Muscle layer of duodenum (tissue), 2 donors: Measurements from ENCODE around the gene SLC66A3.
"Not testable (repeated sequence)": the region's sequence is repeated elsewhere in the genome, so short reads cannot be mapped to it uniquely, and the experiment has no call there.

Source experiments
- H3K27ac ChIP-seq: one replicate; pipeline ENCODE4 v1.7.0; 2013; ENCODE audit warnings: mild to moderate bottlenecking, low read length
- H3K27me3 ChIP-seq: one replicate; pipeline ENCODE4 v1.7.0; 2013; ENCODE audit warnings: low read depth, mild to moderate bottlenecking, control low read depth, low read length
- H3K36me3 ChIP-seq, 2 donors: one replicate each; pipeline ENCODE4 v1.7.0; 2013; ENCODE audit warnings: low read length in 2 of 2, control low read depth in 1 of 2, mild to moderate bottlenecking in 1 of 2; ENCODE audit not compliant: insufficient read depth in 2 of 2, control insufficient read depth in 1 of 2
- H3K4me1 ChIP-seq, 2 donors: one replicate each; pipeline ENCODE4 v1.7.0; 2013; ENCODE audit warnings: low read length in 2 of 2, mild to moderate bottlenecking in 2 of 2, control low read depth in 1 of 2, moderate library complexity in 1 of 2; ENCODE audit not compliant: insufficient read depth in 2 of 2, control insufficient read depth in 1 of 2
- H3K4me3 ChIP-seq, 2 donors: one replicate each; pipeline ENCODE4 v1.7.0; 2013; ENCODE audit warnings: low read length in 2 of 2, low read depth in 1 of 2, mild to moderate bottlenecking in 1 of 2
- H3K9me3 ChIP-seq, 2 donors: one replicate each; pipeline ENCODE4 v1.7.0; 2013; ENCODE audit warnings: low read length in 2 of 2, control low read depth in 1 of 2, mild to moderate bottlenecking in 1 of 2; ENCODE audit not compliant: control insufficient read depth in 1 of 2
- donor health status: healthy.

SLC66A3 gene

DNA sequence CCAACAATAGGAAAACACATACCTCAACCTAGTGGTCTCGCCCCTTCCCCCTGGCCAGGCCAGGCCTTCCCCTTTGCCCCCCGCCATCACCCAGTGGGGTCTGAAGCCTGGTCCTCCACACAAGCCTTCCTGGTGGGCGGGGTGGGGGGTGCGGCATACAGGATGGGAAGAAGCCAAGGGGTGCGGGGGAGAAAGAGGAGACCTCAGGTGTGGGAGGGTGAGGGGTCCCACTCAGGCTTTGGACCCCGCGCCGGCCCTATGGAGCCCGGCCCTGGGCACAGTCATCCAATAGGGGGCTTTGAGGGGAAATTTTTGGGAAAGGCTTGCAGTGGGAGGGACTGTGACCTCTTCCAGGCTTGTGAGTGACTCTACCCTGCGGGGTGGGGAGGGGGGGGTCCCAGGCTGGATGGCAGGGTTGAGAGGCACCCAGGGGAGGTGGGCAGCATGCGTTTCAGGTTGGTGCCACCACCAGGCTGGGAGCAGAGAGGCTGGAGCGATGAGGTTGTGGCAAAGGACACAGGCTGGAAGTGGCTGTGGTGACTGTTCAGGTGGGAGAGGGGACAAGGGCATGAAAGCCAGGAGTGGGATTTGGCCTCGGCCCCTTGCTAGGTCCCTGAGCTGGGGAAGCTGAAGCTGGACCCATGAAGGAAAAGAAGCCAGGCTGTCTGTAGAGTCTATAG is 1.3 kb downstream of the SLC66A3 start:
- H3K4me3 ChIP-seq = peak overlapping the region; percentile 70 to 91
- H3K4me1 ChIP-seq = peaks cover 0 to 12% of the 10 kb centered on the region in 2 donors

DNA sequence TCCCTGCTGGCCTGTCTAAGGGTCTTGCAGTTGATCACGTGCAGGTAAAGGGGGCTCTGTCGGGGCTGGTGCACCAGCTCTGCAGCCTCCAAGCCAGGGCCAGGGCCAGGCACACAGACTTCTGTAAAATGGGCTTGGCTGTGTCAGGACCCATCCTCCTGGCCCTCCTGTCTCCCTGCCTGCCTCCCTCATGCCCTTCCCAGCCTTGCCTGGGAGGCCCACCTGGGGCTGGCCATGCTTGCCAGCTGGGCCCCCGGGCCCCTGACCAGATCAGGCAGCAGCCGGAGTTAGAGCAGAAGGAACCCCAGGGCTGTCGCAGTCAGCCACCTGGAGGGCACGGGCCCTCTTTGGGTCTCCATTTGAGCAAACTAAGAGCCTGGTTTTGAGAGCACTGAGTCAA is 2.0 kb downstream of the SLC66A3 start:
- H3K9me3 ChIP-seq = no peaks in the 10 kb centered on the region
- H3K36me3 ChIP-seq = no peaks in the 10 kb centered on the region
- no peak overlapping the region for H3K27ac ChIP-seq
- H3K4me3 ChIP-seq = no peak overlapping the region
- H3K27me3 ChIP-seq = no peaks in the 10 kb centered on the region
- peaks cover 0 to 12% of the 10 kb centered on the region in 2 donors for H3K4me1 ChIP-seq

More for the DNA sequence above, 1.3 kb downstream of the SLC66A3 start:
- Histone ChIP-seq H3K9me3 (no peaks in the 10 kb centered on the region), H3K27me3 (no peaks in the 10 kb centered on the region), H3K36me3 (no peaks in the 10 kb centered on the region), H3K27ac (no peak overlapping the region)

DNA sequence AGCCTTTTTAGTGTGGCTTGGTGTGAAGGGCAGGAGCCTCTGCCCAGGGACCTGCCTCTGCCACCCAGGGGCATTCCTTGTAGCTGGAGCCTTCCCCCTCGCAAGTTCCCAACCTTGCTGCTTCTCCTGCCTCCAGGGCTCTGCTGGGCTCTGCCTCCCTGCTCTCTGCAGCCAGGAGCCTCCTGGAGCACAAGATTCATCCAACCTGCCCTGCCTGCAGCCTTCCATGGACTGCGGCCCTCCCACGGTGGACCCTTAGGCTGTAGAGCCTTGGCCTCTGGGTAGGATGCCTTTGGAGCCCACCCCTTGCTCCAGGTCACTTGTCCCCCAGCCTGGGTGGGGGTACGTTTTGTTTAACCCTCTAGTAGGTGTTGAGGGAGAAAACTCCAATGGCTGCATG is 2.5 kb downstream of the SLC66A3 start:
- no peaks in the 10 kb centered on the region for H3K27me3 ChIP-seq
- no peaks in the 10 kb centered on the region for H3K36me3 ChIP-seq
- H3K27ac ChIP-seq = no peak overlapping the region
- H3K4me1 ChIP-seq = peaks cover 0 to 12% of the 10 kb centered on the region in 2 donors
- no peaks in the 10 kb centered on the region for H3K9me3 ChIP-seq
- H3K4me3 ChIP-seq = no peak overlapping the region

DNA sequence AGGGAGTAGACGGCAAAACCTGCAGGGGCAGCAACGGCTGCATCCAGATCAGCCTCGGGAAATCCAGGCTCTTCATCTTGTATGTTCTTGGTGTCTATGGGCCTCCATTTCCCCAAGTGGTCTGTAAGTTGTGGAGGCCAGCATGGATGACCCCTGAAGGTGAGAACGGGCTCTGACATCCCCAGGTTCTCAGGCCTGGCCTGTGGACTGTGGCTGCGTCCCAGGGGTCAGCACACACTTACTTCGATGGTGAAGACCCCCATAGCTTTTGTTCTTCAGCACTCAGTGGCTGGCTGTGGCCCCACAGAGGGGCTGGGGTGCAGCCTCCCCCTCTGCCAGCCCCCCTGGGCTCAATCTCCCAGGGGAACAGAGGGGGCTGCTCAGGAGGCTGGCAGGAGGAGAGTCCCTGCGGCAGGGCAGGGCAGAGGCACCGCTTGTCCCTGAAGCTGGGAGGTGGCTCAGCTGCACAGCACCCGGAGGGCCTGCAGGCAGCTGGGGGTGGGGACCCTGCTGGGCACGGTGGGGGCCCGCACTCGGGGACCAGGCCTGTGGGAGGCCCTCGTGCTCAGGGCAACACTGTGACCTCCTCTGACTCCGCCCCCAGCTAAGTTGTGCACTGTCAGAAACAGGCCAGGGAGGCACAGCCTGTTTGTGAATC is 3.8 kb downstream of the SLC66A3 start:
- Histone ChIP-seq H3K4me3 (no peak overlapping the region), H3K36me3 (peaks cover 0 to 7% of the 10 kb centered on the region in 2 donors), H3K4me1 (peaks cover 0 to 12% of the 10 kb centered on the region in 2 donors), H3K27me3 (no peaks in the 10 kb centered on the region), H3K27ac (no peak overlapping the region), H3K9me3 (no peaks in the 10 kb centered on the region)

DNA sequence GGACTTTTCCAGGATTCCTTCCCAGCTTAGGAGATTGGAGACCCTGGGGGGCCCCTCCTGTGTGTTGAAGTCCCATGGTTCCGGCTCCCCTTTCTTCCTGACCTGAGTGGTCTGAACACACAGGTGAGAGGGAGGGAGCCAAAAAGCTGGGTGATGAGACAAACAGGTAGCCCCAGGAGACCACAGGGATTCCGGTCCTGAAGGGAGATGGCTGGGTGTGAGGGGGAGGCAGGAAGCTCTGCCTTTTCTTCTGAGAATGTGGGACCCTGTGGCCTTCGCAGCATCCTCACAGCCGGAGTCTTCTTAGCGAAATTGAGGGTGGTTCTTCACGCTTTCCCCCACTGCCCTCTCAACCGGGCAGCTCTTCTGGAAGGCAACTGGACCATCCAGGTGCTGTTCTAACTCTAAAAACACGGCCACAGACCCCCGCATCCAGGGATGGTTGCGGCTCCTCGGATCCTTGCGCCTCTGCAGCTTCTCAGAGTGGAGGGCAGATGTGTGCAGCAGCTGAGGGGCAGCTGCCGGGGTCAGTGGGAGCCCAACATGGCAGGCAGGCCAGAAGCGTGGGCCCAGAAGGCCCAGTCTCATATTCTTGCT is 4.4 kb downstream of the SLC66A3 start:
- Histone ChIP-seq H3K4me1 (peaks cover 0 to 12% of the 10 kb centered on the region in 2 donors), H3K27ac (no peak overlapping the region), H3K9me3 (no peaks in the 10 kb centered on the region), H3K27me3 (no peaks in the 10 kb centered on the region), H3K36me3 (peaks cover 0 to 7% of the 10 kb centered on the region in 2 donors), H3K4me3 (no peak overlapping the region)

DNA sequence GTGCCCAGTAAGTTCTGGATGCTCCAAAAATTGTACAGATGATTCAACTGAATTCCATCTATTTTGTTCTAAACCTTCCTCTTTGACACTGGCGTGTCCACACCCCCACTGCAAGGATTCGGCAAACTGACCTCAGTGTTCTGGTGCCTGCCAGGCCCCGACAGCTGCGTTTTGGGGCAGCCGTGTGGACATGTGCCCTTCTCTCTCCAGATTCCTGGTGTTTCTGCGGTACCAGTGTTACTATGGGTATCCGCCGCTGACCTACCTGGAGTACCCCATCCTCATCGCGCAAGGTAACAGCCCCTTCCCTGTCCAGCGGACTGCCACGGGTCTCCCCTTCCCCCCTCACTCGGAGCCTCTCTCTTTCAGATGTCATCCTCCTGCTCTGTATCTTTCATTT is 5.0 kb downstream of the SLC66A3 start:
- Histone ChIP-seq H3K27me3 (no peaks in the 10 kb centered on the region), H3K4me3 (no peak overlapping the region), H3K36me3 (peaks cover 0 to 7% of the 10 kb centered on the region in 2 donors), H3K9me3 (no peaks in the 10 kb centered on the region), H3K4me1 (peaks cover 0 to 12% of the 10 kb centered on the region in 2 donors), H3K27ac (no peak overlapping the region)

DNA sequence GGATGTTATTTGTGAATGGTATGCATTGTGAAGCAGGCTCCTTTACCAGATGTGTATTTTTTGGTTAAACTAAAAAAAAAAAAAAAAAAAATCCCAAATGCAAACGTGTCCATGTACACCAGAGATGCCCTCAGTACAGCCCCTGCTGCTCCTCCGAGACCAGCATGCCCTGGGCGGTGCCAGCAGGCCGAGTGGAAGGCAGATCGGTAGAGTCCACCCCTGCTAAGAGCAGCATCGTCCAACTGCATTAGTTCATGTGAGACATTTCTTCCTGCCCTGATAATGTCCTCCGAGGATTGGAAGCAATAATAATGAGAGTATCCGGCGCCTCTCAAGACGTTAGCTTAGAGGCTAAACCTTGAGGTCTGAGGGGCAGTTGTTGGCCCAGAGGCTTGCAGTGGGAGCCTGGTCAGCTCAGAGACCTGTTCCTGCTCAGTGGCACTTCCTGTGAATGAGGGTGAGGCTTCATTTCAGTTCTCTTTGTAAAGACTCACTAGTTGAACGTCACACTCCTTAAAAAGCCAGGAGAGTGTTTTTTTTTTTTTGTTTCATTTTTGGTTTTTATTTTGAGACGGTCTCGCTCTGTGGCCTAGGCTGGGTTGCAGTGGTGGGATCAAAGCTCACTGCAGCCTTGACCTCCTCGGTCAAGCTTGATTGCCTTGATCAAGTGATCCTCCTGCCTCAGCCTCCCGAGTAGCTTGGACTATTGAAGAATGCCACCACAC is 5.6 kb downstream of the SLC66A3 start:
- Histone ChIP-seq H3K4me1 (peaks cover 0 to 9% of the 10 kb centered on the region in 2 donors), H3K27ac (no peak overlapping the region), H3K27me3 (no peaks in the 10 kb centered on the region), H3K36me3 (peaks cover 0 to 7% of the 10 kb centered on the region in 2 donors), H3K9me3 (no peaks in the 10 kb centered on the region), H3K4me3 (no peak overlapping the region)

DNA sequence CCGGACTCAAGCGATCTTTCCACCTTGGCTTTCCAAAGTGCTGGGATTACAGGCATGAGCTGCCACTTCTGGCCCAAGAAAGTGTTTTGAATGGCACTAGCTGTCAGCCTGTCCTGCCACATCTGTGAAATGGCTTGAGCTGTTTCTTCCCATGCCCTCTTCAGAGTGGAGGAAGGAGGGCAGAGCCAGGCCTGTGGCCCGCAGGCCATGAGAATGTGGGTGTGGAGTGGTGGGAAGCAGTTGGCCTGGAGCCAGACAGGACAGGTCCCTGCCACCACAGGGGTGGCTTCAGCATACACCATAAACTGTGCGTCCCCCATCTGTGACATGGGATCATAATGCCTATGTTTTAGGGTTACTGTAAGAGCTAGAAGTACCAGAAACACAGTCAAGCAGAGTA is 6.5 kb downstream of the SLC66A3 start:
- Histone ChIP-seq H3K4me3 (no peak overlapping the region), H3K27me3 (no peaks in the 10 kb centered on the region), H3K4me1 (peaks cover 0 to under 1% of the 10 kb centered on the region in 2 donors), H3K9me3 (no peaks in the 10 kb centered on the region), H3K36me3 (peaks cover 0 to 7% of the 10 kb centered on the region in 2 donors), H3K27ac (no peak overlapping the region)

DNA sequence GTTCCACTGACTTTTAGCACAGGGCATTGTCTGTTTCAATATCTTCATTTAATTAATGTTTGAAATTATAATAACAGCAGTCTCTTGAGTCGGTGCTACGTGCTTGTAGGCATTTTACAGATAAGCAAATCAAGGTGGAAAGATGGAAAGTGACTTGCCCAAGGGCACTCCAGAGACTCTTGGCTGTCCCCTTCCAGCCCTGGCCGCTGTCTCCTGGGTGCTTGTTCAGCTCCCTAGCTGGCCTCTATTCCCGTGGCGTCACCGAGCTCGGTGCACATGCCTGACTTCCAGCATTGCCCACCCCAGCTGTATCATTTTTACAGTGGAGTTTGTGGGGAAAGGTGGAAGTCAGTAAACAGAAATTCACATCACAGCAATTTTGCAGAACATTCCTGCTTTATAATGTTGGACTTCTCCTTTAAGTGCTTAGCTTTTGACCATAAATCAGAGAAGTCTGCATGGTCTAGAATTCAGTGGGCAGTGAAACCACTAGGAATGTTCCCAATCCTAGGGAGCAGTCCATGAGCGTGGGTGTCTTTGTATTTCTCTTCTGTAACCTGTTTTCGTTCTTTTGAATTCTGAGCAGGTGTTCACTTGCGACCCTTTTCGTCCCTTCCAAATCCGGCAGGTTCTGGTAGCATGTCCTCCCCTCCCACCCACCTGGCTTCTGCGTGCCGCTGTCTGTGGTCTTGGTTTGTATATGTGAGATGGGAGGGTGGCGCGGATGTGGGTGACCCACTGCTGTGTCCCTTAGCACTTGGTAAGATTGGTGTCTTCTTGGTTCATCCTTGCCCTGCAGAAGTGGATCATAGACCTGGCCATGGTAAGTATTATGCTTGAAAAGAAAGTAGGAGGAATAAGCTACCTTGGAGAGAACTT is 8.4 kb downstream of the SLC66A3 start:
- no peak overlapping the region for H3K27ac ChIP-seq
- no peaks in the 10 kb centered on the region for H3K9me3 ChIP-seq
- peaks cover 0 to 7% of the 10 kb centered on the region in 2 donors for H3K36me3 ChIP-seq
- H3K4me3 ChIP-seq = no peak overlapping the region
- no peaks in the 10 kb centered on the region for H3K4me1 ChIP-seq
- H3K27me3 ChIP-seq = no peaks in the 10 kb centered on the region

DNA sequence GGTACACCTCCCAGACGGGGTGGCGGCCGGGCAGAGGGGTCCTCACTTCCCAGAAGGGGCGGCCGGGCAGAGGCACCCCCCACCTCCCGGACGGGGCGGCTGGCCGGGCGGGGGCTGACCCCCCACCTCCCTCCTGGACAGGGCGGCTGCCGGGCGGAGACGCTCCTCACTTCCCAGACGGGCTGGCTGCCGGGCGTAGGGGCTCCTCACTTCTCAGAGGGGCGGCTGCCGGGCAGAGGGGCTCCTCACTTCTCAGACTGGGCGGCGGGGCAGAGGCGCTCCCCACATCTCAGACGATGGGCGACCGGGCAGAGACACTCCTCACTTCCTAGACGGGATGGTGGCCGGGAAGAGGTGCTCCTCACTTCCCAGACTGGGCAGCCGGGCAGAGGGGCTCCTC is 9.8 kb downstream of the SLC66A3 start:
- H3K27ac ChIP-seq, H3K4me1 ChIP-seq, H3K27me3 ChIP-seq, H3K9me3 ChIP-seq, H3K4me3 ChIP-seq, H3K36me3 ChIP-seq: not testable (repeated sequence)
